Kidney (tissue), 14 donors: Measurements from ENCODE around the gene CDK19. TPM values are rescaled to one million over a fixed set of nuclear protein-coding genes. Genes with fewer than 3 reads are reported as not detected.
A peak's percentile ranks its signal among the peaks of the same experiment; 100 is the strongest.

Source experiments
- DNase-seq, 5 donors: peaks; one replicate each; pipeline ENCODE4 v3.0.0-alpha.2; 2013 to 2020
- FAIRE-seq: peaks from 2 replicates; lab custom pipeline; 2012; peaks lifted over from hg19 to GRCh38; lab: Jason Lieb, UNC
- H3K27ac ChIP-seq, 2 donors: one replicate each; pipeline ENCODE4 v1.7.0; 2013; ENCODE audit warnings: low read depth in 2 of 2, low read length in 2 of 2, inconsistent platforms in 1 of 2
- H3K27me3 ChIP-seq: one replicate; pipeline ENCODE4 v1.7.1; 2013; ENCODE audit warnings: low read length, inconsistent platforms; ENCODE audit not compliant: control insufficient read depth, insufficient read depth
- H3K36me3 ChIP-seq, 3 donors: one replicate each; pipeline versions ENCODE4 v1.7.0 to v1.7.1; 2013; ENCODE audit warnings: low read length in 3 of 3, control low read depth in 1 of 3, inconsistent platforms in 1 of 3; ENCODE audit not compliant: insufficient read depth in 3 of 3, control insufficient read depth in 2 of 3
- H3K4me1 ChIP-seq, 3 donors: one replicate each; pipeline versions ENCODE4 v1.7.0 to v1.7.1; 2013; ENCODE audit warnings: low read length in 3 of 3, inconsistent platforms in 1 of 3, low read depth in 1 of 3; ENCODE audit not compliant: control insufficient read depth in 2 of 3, insufficient read depth in 2 of 3
- H3K4me3 ChIP-seq, 3 donors: one replicate each; pipeline versions ENCODE4 v1.7.0 to v1.8.1; 2013; ENCODE audit warnings: low read length in 3 of 3, control low read depth in 1 of 3, inconsistent platforms in 1 of 3
- H3K9ac ChIP-seq, 3 donors: one replicate each; pipeline versions ENCODE4 v1.7.0 to v1.7.1; 2013; ENCODE audit warnings: low read length in 3 of 3, control low read depth in 1 of 3, inconsistent platforms in 1 of 3
- H3K9me3 ChIP-seq, 3 donors: one replicate each; pipeline versions ENCODE4 v1.7.0 to v1.7.1; 2013; ENCODE audit warnings: low read length in 3 of 3, control low read depth in 1 of 3, inconsistent platforms in 1 of 3; ENCODE audit not compliant: control insufficient read depth in 2 of 3, insufficient read depth in 1 of 3
- intact Hi-C: fragments of 100-400 bp; cut with DNase I; formaldehyde crosslinking; loops from one replicate; pipeline ENCODE4 v1.11.1; 2022
- polyA plus RNA-seq: library from polyadenylated mRNA; stranded (reverse); fragments of 350-450 nt; fragmentation: Illumina TruSeq; extraction: RNeasy Lipid Tissue Mini Kit (QIAGEN cat#74804); gene quantifications from one replicate; pipeline ENCODE4 v1.2.3, GENCODE V29; 2014; ENCODE audit warnings: low read depth, low replicate concordance; ENCODE audit not compliant: insufficient read depth
- total RNA-seq: library from RNA; stranded (reverse); fragmentation: NEBNext Ultra II Directional; extraction: Animal tissue kit (Norgen Biotek cat#: 25700); gene quantifications from one replicate; pipeline ENCODE4 v1.2.1, GENCODE V29; 2021
- TF ChIP-seq, protein P1 (sequence below): IDR thresholded peaks from 3 replicates; pipeline ENCODE4 v1.5.1; 2012; ENCODE audit warnings: mild to moderate bottlenecking, moderate library complexity, borderline replicate concordance; ENCODE audit not compliant: insufficient read depth; ENCODE audit errors: extremely low read depth
- donor health status: control.
- donor health status: control.
- donor health status: control.
- donor health status: control.
- donor health status: control.
- donor health status: DM: yes; HTN: yes; CAD: no.
- donor health status: Normal renal cell carcinoma (clear cell type).

CDK19 gene
- total and polyA plus RNA-seq, 2 donors from 2014 or later, result 4.9 to 20.4 TPM

DNA sequence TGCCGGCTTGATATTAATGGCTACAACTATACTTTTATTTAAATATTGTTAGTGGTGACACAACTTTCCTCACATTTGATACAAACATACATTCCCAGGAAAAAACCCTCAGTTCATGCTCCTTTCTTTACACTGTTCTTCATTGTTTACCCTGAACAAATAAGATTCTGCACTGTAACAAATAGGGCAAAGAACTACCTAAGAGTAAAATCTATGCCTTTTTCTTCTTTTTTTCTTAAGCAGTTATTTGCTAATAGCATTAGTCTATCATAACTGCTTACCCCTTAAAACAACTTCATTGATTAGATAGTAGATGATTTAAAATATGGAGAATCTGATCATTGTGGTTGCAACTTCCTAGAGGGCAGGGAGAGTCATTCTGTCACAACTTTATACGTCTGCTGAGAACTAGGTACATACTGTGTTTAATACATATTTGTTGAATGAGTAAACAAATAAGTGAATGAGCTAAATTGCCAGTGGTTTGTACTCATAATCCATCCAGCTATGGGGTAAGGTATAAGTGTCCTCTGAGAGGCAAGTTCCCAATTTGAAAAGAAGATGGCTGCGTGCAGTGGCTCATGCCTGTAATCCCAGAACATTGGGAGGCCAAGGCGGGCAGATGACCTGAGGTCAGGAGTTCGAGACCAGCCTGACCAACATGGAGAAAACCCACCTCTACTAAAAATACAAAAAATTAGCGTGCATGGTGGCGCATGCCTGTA lies 161.0 kb downstream of the CDK19 start:
- Histone ChIP-seq H3K27ac (no peak overlapping the region), H3K4me1 (no peaks in the 10 kb centered on the region), H3K36me3 (no peaks in the 10 kb centered on the region), H3K9ac (no peak overlapping the region), H3K4me3 (no peak overlapping the region), H3K9me3 (no peaks in the 10 kb centered on the region), H3K27me3 (no peaks in the 10 kb centered on the region)
- no peak for FAIRE-seq
- TF ChIP-seq, protein P1, sequence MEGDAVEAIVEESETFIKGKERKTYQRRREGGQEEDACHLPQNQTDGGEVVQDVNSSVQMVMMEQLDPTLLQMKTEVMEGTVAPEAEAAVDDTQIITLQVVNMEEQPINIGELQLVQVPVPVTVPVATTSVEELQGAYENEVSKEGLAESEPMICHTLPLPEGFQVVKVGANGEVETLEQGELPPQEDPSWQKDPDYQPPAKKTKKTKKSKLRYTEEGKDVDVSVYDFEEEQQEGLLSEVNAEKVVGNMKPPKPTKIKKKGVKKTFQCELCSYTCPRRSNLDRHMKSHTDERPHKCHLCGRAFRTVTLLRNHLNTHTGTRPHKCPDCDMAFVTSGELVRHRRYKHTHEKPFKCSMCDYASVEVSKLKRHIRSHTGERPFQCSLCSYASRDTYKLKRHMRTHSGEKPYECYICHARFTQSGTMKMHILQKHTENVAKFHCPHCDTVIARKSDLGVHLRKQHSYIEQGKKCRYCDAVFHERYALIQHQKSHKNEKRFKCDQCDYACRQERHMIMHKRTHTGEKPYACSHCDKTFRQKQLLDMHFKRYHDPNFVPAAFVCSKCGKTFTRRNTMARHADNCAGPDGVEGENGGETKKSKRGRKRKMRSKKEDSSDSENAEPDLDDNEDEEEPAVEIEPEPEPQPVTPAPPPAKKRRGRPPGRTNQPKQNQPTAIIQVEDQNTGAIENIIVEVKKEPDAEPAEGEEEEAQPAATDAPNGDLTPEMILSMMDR, result no peak
- DNase-seq, result no peak
- intact Hi-C loops, result no loop called here

DNA sequence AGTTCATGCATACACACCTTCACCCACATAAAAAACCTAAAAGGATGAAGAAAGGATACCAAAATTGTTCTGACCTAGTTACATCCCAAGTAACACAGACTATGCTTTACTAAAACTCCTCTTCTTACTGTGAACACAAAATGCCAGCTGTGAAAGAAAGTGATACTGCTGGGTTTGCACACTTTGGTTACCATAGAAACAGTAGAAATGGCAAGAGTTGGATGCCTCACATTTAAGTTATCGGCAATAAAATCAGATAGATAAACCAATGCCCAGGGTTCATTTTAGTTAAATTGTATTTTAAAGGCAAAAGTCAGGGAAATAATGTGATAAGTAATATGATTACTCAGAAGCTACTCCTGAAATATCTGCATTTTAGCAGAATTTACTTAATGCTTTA lies 161.9 kb downstream of the CDK19 start:
- intact Hi-C loops, result no loop called here
- Histone ChIP-seq H3K36me3 (no peaks in the 10 kb centered on the region), H3K27ac (no peak overlapping the region), H3K9me3 (no peaks in the 10 kb centered on the region), H3K27me3 (no peaks in the 10 kb centered on the region), H3K9ac (no peak overlapping the region), H3K4me1 (no peaks in the 10 kb centered on the region), H3K4me3 (no peak overlapping the region)
- no peak for FAIRE-seq
- TF ChIP-seq, protein P1, result no peak
- peak in 2 of 5 donors; percentile 31 to 35 for DNase-seq

- Histone ChIP-seq H3K4me1 (no peaks in the 10 kb centered on the region), H3K27ac (no peak overlapping the region), H3K27me3 (no peaks in the 10 kb centered on the region), H3K9me3 (no peaks in the 10 kb centered on the region), H3K9ac (no peak overlapping the region), H3K36me3 (no peaks in the 10 kb centered on the region), H3K4me3 (no peak overlapping the region)
- FAIRE-seq (no peak), DNase-seq (no peak)
- TF ChIP-seq, protein P1, result no peak
- intact Hi-C loops, result no loop called here
Measured at GRCh38 chr6:110652520-110652919, 162.7 kb downstream of the CDK19 start.
